Retina (tissue), 1 donor: Measurements from ENCODE around the gene PKP4.

ENCODE experiments used
- DNase-seq: peaks from one replicate; pipeline ENCODE4 v3.0.0-alpha.2; 2016

The PKP4 gene

GRCh38 chr2:158501301-158501700 lies 44.5 kb downstream of the PKP4 start:
- no peak for DNase-seq

GRCh38 chr2:158502974-158503373 lies 46.2 kb downstream of the PKP4 start:
- no peak for DNase-seq

DNA sequence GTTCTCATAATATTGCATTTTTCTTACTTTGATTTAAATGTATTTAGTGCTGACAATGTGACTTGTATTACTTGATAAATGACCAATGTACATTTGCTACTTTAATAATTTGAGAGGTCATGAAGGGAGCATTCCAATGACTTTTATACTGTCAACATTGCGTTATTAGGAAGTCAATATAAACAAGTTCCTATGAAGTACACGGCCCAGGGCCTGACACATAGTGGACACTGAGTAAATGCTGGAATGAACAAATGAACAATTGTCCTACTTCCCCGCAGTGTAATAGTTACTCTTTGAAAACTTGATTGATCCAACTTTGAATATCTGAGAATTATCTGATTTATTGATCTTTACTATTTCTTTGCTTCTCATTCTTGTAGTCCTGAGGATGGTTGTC lies 47.3 kb downstream of the PKP4 start:
- DNase-seq = no peak

DNA sequence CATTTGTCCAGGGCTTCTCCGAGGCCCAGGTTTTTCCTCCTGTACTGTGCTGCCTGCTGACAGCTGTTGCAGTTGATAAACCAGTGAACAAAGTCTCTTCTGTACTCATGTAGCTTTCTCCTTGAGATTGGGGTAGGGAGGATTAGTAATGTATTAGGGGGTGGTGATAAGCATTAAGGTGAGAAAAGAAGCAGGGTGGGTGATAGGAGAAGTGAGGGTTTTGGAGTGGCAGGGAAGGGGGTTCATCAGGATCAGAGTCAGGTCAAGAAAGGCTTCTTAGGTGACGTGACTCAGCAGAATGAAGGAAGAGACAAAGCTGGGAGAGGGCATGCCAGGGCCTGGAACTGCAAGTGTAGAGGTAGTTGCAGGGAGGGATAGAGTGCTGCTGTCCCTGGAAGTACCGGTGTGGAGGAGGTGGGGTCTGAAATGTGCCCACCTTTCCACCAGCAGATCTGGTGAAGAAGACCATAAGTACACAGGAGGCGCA lies 48.7 kb downstream of the PKP4 start:
- DNase-seq = no peak

GRCh38 chr2:158507141-158507540 lies 50.4 kb downstream of the PKP4 start:
- DNase-seq = no peak

DNA sequence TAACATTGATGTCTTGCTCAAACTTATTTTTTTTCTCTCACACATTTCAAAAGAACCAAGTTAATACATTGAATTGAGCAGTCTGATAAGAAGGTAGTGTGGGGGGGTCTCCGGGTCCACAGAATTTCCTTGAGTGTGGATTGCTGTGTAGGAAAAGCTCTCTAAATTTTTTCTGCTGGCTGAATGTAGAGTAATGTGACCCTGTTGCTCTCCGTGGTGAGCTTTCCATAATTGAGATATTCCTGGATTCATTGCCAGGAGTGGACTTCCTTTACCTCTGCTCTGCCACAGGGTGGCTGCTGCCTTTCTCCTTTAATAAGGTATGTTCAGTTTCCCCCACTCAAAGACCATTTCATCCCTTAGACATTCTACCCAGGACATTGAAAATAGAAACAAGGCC lies 50.9 kb downstream of the PKP4 start:
- DNase-seq = no peak

DNA sequence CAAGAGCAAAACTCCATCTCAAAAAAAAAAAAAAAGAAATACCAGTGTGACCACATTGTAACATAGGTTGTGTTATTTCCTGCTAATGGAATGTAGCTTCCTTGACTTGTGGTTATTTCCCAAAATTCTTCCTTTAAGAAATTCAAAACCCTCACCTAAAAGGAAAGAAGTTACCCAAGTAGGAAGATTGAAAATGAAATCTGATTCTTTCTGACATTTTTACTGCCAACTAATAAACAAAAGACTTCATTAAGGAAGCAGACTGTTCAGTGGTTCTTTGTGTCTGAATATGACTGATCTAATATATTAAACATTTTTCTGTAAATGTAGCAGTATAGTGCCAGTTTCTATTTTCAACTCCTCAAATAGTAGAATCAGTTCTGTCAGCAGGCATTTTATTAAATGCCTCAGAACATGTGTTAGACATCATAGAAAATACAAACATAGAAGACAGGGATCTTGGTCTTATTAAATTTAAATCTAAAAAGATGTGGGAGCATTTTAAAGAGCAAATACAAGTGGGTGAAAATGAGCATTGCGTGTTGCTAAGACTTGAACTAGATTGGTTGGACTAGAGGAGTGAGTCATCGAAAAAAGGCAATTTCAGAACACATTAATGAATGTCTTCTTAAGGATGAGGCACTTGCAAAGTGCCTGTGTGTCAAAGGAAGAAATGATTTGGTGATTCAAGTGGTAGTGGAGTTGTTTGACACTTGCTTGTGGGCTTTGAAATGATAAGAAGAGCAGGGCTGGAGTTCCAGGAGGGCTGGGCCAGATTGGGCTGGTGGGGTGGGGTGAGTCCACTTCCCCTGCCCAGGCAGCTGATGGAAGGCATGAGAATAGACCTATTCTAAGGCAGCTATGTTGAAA lies 53.4 kb downstream of the PKP4 start:
- DNase-seq = no peak

GRCh38 chr2:158510887-158511286 lies 54.1 kb downstream of the PKP4 start:
- no peak for DNase-seq

- DNase-seq = no peak
Observed at GRCh38 chr2:158511706-158512105, 55.0 kb downstream of the PKP4 start.

DNA sequence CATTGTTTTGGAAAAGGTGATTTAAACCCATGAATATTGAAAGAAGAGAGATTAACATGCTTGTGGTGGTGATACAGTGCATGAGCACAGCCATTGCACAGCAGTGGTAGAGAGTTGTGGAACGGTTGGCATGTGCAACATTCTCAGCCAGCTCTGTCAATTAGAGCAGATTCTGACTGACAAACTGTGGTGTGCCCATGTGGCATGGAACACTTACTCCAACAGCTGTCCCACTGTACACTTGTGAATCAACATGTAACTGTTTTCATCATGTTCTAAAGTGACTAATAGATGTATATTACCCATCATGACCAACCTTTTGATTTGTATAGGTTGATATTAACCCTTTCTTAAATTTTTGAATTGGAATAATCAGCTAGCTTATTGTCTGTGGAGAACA lies 55.6 kb downstream of the PKP4 start:
- no peak for DNase-seq

DNA sequence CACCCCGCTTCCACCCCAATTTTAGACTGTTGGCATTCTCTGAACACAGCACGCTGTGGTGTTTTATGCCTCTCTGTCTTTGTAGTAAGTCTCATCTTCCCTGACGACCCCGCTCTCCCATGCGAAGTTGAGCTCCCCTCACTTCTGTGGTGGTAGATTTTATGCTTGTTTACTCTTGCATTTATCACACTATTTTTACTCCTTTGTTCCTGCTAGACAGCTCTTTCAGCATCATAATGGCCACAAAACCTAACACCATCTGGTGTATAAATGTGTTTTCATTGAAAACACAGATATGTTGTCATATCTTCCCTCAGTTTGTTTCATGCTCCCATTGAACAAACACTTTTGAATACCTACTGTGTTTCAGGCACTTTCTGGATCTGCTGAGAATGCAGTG lies 57.1 kb downstream of the PKP4 start:
- DNase-seq = no peak

DNA sequence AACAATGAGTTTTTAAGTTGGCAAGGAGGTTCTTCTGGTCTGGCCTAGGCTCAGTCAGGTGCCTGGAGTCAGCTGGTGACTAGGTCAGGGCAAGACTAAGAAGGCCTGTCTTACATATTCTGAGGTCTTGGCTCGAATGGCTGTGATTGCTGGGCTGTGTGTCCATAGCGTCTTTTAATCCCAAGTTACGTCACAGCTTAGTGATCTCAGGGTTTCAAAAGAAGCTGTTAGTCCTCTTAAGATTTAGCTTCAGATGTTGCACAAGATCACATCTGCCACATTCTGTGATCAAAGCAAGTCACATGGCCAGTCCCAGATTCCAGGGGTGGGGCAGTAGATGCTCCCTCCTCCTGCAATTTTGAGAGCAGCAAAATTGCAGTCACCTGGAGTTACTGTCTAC lies 61.3 kb downstream of the PKP4 start:
- no peak for DNase-seq

DNA sequence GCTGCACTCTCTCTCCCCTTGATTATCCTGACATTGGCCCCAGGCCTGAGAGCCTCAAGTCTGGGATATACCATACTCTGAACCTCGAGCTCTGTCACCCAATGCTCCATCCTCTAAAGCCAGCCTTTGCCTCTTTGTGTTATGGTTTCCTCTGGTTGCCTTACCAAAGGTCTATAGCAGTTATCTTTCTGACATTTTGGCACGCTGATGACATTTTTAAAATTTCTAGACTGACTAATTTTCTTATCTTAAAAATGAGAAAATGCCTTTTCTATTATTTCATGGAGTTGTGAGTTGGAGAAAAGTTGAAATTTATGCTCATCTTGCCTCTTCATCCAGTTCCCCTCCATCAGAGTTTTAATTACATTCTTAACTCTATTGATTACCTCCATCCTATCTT lies 62.7 kb downstream of the PKP4 start:
- no peak for DNase-seq

- DNase-seq = no peak
Observed at GRCh38 chr2:158529379-158530259, 72.9 kb downstream of the PKP4 start.

DNA sequence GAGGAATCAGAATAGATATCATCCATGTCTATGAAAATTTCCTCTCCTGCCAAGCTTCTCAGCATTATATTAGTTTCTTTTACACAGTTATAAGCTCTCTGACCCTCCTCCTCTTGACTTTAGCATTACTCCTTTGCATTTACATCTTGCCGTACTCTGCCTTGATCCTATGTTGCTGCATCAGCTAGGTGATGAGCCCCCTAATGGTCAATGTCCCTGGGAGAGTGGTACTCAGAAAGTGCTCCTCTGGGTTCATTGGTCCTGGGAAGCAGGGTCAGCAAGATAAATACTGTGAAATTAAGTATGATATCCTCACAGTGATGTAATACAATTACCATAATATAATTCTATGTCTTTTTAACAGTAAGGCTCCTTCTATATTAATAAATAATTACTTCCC lies 74.1 kb downstream of the PKP4 start:
- no peak for DNase-seq

DNA sequence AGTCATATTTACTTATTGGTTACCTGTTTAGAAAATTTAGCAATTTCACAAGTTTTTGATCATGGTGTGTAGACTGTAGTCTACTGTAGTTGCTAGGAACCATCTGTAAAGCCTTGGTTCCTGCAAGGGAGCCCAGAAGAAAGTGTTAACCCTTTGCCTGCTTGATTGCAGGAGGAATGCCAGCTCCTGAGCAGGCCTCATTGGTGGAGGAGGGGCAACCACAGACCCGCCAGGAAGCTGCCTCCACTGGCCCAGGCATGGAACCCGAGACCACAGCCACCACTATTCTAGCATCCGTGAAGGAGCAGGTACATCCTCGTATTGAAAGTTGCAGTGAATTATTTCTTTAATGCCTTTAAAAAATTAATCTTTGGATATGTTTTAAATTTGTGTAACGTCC lies 76.3 kb downstream of the PKP4 start:
- DNase-seq = no peak

- no peak for DNase-seq
Observed at GRCh38 chr2:158539176-158540005, 82.6 kb downstream of the PKP4 start.

DNA sequence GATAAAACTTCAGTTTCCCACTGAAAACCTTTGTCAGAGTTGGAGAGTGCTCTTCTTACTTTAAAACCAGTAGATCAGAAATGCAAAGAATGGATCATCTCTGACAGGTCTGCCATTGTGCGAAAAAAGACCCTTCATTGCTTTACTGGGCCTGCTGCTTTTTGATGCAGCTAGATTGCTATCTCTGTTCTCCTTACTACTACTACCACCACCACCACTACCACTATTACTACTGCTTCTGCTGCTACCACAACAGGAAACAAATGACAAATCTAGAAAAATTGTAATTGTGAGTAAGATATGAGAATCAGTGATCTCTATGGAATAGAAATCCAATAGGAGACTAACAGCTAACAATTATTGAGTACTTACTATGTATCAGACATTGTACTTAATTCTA lies 85.8 kb downstream of the PKP4 start:
- no peak for DNase-seq

- DNase-seq = no peak
Observed at GRCh38 chr2:158543957-158544356, 87.2 kb downstream of the PKP4 start.

- no peak for DNase-seq
Observed at GRCh38 chr2:158544998-158545397, 88.2 kb downstream of the PKP4 start.

- DNase-seq = no peak
Observed at GRCh38 chr2:158546412-158547144, 89.8 kb downstream of the PKP4 start.

DNA sequence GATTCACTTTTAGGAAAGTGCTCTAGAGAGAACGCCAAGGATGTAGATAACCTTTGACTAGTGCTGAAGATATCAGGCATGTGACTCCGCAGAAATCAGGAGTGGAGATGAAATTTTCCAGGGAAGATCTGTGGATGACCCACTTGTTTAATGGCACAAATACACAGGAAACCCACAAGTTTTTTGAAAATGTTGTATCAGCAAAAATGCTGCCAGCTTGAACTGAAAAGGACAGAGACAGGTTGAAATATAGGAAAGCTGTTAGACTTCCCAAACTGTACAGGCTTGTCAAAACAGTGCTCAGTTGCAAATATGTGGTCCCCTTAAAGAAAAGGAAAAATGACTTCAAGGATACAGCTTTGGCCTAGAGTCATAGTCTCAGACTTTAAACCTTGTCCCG lies 96.5 kb downstream of the PKP4 start:
- DNase-seq = no peak
